RPMI8226 (cell line): ENCODE results near the gene UNC5C.
A peak's percentile ranks its signal among the peaks of the same experiment; 100 is the strongest.

Source experiments
- DNase-seq: peaks from one replicate; pipeline ENCODE4 v3.0.0-alpha.2; 2015

UNC5C gene

GRCh38 chr4:95317085-95317793 lies 231.5 kb downstream of the UNC5C start:
- DNase-seq: no peak

GRCh38 chr4:95314573-95314972 lies 234.2 kb downstream of the UNC5C start:
- no peak for DNase-seq

GRCh38 chr4:95304898-95305297 lies 243.9 kb downstream of the UNC5C start:
- DNase-seq: no peak

DNA sequence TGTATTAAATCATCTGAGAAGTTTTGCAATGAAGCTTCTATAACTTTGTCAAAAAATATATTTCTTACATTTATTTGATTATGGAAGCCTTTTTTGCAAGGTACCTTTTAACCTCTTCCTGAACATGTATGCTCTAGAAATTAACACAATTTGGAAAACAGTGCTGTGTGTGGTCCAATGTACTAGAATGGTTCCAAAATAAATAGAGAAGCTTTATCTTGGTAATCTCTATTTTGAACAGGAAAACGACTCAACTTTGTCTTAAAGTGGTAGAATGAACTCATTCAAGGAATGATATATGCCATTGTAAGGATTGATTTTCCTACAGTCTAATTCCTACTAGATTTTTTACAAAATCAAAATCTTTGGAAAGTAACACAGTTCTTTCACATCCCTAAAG lies 248.5 kb downstream of the UNC5C start:
- DNase-seq: no peak

- no peak for DNase-seq
Observed at GRCh38 chr4:95296052-95296451, 252.7 kb downstream of the UNC5C start.

DNA sequence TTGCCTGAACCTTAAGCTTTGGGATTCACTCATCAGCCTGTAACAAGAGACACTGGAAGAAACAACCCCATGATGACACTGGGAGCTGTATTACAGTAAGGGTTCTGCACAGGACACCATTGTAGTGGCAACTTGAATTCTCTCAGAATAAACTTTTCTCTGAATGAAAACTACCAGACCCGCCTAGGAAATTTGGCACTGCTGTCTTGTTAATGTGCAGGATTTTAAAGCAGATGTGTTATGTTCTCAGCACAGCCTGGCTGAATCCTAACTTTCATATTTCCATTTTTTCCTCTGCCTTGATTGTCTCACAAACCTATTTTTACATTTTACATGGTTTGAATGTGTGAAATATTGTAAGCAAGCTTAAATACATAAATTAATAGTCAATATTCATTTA lies 253.6 kb downstream of the UNC5C start:
- DNase-seq: no peak

GRCh38 chr4:95294321-95294720 lies 254.5 kb downstream of the UNC5C start:
- DNase-seq: no peak

- DNase-seq: no peak
Observed at GRCh38 chr4:95293014-95293413, 255.8 kb downstream of the UNC5C start.

DNA sequence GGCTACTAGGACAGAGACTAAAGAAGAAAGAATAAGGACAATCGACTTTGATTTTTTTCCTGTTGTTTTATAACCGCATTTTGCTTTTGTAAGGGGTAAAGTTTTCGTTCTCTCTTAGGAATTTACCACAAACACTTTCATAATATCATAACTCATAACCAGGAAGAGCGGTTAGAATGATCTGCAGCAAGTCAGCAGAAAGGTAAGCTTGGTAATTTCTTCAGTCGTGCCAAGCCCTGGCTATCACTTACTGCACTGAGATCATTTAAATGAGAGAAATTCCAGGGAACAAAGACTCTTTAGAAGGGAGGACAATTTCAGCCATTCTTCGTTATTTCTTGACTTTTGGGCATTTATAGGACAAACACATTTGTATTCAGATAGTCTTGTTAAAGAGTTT lies 258.1 kb downstream of the UNC5C start:
- DNase-seq: peak; percentile 4

GRCh38 chr4:95289028-95289634 lies 259.6 kb downstream of the UNC5C start:
- no peak for DNase-seq

- no peak for DNase-seq
Observed at GRCh38 chr4:95288552-95288951, 260.2 kb downstream of the UNC5C start.

DNA sequence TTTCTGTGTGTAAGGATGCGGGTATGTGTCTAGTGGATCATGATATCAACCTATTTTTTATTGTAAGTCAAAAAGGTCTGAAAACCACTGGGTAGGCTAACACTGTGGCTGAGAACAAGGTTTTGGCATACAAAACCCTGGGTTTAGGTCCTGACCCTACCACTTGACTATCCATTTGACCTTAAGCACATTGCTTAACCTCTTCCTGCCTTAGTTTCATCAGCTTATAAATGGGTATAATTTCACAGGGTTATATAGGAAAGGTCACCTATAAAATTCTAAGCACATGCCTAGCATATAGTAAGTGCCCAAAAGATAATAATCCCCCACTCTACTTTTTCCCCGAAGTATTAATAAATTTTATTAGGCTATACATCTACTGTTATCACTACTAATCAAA lies 263.0 kb downstream of the UNC5C start:
- DNase-seq: no peak

DNA sequence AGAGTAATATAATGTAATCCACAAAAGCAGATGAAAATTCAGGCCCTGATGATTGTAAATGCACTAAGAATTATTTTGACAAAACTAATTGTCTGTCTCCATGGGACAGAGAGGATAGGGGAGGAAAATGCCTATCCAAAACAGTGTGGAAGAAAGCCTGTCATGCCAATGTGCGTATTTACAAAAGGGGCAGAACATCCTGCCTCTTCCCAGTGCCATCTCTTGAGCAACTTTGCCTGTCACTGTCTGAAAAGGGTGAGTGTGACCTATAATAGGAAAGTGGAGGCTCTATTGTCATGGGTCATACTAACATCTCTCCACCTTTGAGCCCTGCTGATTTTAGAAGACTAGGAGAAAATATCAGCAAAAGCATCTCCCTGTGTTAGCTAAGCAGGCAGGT lies 264.1 kb downstream of the UNC5C start:
- no peak for DNase-seq

GRCh38 chr4:95283320-95283719 lies 265.5 kb downstream of the UNC5C start:
- DNase-seq: no peak

DNA sequence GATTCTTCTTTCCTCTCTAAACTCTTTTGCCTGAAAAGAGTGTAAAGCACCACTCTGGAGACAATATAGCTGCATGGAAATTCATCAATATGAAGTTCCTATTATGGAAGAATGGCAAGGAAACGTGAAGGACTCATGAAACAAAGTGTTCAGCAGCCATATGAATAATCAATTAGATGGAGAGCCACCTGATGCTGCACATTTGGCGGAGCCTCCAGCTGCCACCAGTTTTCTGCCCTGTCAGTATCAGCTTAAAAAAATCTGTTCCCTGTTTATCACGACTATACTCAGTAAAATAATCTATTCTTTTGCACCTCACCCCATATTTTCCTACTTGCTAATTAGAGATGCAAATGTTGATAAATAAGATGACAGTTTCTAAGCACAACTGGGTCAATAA lies 276.0 kb downstream of the UNC5C start:
- DNase-seq: no peak

- DNase-seq: no peak
Observed at GRCh38 chr4:95272036-95272435, 276.7 kb downstream of the UNC5C start.

DNA sequence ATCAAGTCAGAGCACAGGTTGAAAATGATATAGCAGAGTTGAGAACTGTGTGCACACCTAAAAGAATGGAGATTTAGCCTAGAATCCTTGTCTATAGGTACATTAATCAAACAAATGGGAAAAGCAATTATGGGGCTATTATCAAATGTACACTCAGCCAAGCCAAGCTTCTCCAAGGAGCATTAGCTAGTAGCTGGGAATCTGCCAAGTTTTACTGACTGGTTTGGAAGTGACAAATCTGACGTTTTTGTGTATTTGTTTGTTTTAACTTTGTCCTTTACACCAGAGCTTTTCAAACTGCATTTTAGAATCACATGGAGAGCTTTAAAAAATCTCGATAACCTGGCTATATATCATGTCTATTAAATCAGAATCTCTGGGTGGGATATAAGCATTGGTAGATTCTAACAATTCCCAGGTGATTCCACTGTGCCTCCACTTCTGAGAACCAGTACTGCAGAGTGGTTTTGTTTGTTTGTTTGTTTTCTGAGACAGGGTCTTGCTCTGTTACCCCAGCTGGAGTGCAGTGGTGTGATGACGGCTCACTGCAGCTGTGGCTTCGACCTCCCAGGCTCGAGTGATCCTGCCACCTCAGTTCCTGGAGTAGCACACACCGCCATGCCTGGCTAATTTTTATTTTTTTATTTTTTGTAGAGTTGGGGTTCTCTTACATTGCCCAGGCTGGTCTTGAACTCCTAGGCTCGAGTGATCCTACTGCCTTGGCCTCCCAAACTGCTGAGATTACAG lies 279.8 kb downstream of the UNC5C start:
- DNase-seq: no peak

DNA sequence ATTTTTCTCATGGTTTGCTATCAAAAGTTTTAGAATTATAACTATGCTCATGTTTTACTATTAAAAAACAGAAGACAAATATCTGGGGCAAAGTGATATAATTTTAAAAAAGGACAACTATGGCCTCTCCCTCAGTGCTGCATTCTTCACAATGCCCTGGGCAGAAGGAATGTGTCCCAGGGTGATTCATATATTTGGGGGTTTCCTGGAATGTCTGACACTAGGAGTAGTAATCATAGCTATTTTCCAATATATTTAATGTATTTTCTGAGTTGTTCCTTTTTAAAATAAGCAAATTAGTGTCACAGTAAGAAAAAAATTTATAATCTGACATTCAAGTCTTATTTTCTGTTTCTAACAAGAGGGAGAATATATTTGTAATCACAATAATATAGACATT lies 281.7 kb downstream of the UNC5C start:
- no peak for DNase-seq

DNA sequence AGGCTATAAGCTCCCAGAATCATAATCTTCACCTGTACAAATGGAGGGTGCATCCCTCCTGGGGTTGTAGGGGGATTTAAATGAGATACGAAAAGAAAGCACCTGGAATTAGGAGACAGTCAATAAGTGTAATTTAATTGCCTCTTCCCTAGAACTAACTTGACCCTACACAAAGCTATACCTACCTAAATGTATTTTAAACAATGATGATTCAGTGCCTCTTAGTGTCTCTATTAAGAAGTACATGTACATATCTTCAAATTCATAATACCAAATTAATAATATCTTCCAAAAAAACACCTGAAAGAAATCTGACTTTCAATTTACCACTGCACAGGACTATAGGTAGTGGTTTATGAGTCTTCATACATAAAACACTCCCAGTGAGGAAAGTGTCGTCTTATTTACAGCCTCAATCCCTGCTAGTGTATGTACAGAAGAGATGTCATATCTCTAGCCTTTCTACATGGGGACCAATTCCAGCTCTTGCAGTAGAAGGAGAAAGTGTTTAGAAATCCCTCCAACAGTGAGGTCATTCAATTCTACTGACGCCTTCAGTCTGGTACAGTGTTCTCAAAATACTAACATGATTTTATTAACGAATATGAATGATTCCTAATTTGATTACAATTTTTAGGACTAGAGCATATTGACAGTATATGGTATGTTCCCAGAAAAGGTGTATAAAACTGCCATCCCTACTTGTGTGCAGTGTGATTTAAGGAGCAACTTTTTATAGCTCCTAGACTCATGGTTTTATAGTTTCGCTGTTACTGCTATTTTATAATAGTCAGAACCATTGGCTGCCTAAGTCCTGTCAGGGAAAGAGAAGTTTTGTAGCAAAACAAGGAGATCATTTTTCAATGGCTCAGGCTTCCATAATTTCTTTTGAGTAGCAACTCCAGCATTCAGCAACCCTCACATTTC lies 282.7 kb downstream of the UNC5C start:
- no peak for DNase-seq

DNA sequence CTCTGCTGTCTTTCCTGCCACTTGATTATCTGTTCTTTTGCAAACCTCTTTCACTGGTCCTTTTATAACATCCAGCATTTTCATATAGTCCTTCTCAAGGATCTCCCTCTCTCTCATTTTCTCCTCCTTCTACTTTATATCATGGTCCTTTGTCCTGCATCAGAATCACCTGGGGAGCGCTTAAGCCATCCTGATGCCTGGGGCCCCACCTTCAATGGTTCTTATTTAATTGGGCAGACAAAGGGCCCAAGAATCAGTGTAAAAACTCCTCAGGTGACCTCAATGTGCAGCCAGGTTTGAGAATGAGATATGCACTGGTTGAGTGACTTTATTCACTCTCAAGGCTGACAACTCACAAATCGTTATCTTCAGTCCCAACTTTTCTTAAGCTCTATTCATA lies 283.9 kb downstream of the UNC5C start:
- DNase-seq: no peak

GRCh38 chr4:95263960-95264359 lies 284.8 kb downstream of the UNC5C start:
- DNase-seq: no peak

- no peak for DNase-seq
Observed at GRCh38 chr4:95263391-95263790, 285.4 kb downstream of the UNC5C start.
